Caco-2 (cell line): ENCODE data around the gene RAC2. TPM values are rescaled to one million over a fixed set of nuclear protein-coding genes. Genes with fewer than 3 reads are reported as not detected.

ENCODE experiments used
- BruUV-seq: library from RNA; stranded (reverse); fragments of 400-500 nt; replicated peaks from 2 replicates; lab custom pipeline; 2021; lab: Mats Ljungman, UMichigan
- CTCF ChIA-PET: fragments of 300-600 bp; sonication (Branson Sonifier 250); formaldehyde crosslinking; loops from one replicate; lab custom pipeline; 2022; ENCODE audit warnings: antibody characterized with exemption; lab: Charles Lee
- POLR2A ChIA-PET: fragments of 300-600 bp; sonication (Branson Sonifier 250); formaldehyde crosslinking; loops from one replicate; lab custom pipeline; 2022; ENCODE audit warnings: antibody characterized with exemption; lab: Charles Lee
- DNase-seq, 2 experiments: peaks; one replicate each; pipeline versions ENCODE4 v3.0.0 to v3.0.0-alpha.2; 2020 to 2022
- H3K27me3 ChIP-seq: replicated peaks from 2 replicates; pipeline ENCODE4 v1.6.0; 2011; ENCODE audit warnings: low read length; ENCODE audit not compliant: control insufficient read depth, insufficient read depth
- H3K36me3 ChIP-seq: 2 replicates; pipeline ENCODE4 v1.5.1; 2011; ENCODE audit warnings: low read length; ENCODE audit not compliant: control insufficient read depth, insufficient read depth
- H3K4me1 ChIP-seq: fragments of 250-450 bp; sonication (Bioruptor Pico); 2 replicates; pipeline ENCODE4 v1.5.1; 2020; ENCODE audit warnings: mild to moderate bottlenecking
- H3K4me3 ChIP-seq: 2 replicates; pipeline ENCODE4 v1.5.1; 2011; ENCODE audit warnings: low read depth, mild to moderate bottlenecking, control low read depth, low read length
- H3K9me3 ChIP-seq: fragments of 250-450 bp; sonication (Bioruptor Pico); 2 replicates; pipeline ENCODE4 v1.5.1; 2020; ENCODE audit warnings: mild to moderate bottlenecking, moderate library complexity
- H3K27ac Mint-ChIP-seq: one replicate; pipeline ENCODE4 v1.8.0; 2022; ENCODE audit warnings: mixed read lengths; ENCODE audit not compliant: unreplicated experiment
- H3K27me3 Mint-ChIP-seq: one replicate; pipeline ENCODE4 v1.8.0; 2022; ENCODE audit warnings: mixed read lengths; ENCODE audit not compliant: insufficient read depth, unreplicated experiment
- H3K36me3 Mint-ChIP-seq: one replicate; pipeline ENCODE4 v1.8.0; 2022; ENCODE audit warnings: mild to moderate bottlenecking, mixed read lengths; ENCODE audit not compliant: insufficient read depth, unreplicated experiment
- H3K4me1 Mint-ChIP-seq: one replicate; pipeline ENCODE4 v1.8.0; 2022; ENCODE audit warnings: low read depth, mixed read lengths; ENCODE audit not compliant: unreplicated experiment
- H3K4me3 Mint-ChIP-seq: one replicate; pipeline ENCODE4 v1.8.0; 2022; ENCODE audit warnings: mild to moderate bottlenecking, moderate library complexity, mixed read lengths; ENCODE audit not compliant: unreplicated experiment
- H3K9me3 Mint-ChIP-seq: one replicate; pipeline ENCODE4 v1.8.0; 2022; ENCODE audit warnings: mixed read lengths; ENCODE audit not compliant: unreplicated experiment
- intact Hi-C: fragments of 100-400 bp; cut with micrococcal nuclease; formaldehyde crosslinking; loops from one replicate; pipeline ENCODE4 v1.10.0; 2022; ENCODE audit not compliant: unreplicated experiment
- total RNA-seq: library from RNA; stranded (reverse); gene quantifications from 2 replicates; pipeline ENCODE4 v1.2.3, GENCODE V29; 2022
- TF ChIP-seq, protein P1 (sequence below), 2 experiments: fragments of 200-600 bp in 1 of 2; IDR thresholded peaks; 1 replicate in 1 of 2; 2 replicates in 1 of 2; pipeline versions ENCODE4 v1.5.1 to v1.8.0; 2011 to 2022; ENCODE audit warnings: antibody characterized with exemption in 1 of 2, control low read depth in 1 of 2, inconsistent platforms in 1 of 2, low read depth in 1 of 2, low read length in 1 of 2, mild to moderate bottlenecking in 1 of 2, moderate library complexity in 1 of 2; ENCODE audit not compliant: insufficient read depth in 1 of 2, severe bottlenecking in 1 of 2, unreplicated experiment in 1 of 2

RAC2 gene
- total RNA-seq, 1 experiment from 2014 or later: 0.25 TPM

DNA sequence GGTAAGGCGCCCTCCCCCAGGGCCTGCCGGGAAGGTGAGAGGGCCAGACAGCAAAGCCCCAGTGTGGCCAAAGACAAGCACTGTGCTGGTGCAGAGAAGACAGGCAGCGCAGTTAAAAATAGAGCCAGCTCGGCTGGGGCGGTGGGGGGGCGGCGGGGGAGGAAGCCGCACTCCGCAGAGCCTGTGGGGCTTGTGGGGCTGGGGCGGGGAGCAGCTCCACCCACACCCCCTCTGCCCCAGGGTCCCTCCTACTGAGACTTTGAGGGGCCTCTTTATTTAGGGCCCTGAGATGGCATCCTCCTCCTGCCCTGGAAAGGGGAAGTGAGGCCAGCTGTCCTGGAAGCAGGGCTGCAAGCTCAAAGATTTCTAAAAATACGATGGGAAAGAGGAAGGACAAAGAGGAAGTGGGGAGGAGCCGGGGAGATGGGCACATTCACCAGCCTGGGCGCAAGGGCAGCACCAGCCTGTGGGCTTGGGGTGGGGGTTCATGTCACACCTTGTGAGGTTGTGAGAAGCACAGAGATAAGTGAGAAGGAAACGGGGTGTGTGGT, 40.8 kb upstream of the RAC2 start:
- H3K4me1 Mint-ChIP-seq: no peaks in the 10 kb centered on the region
- BruUV-seq: no TSS peak
- ChIA-PET CTCF (no interaction called here), POLR2A (no interaction called here)
- intact Hi-C loops: no loop called here
- Histone ChIP-seq H3K4me3 (no peak overlapping the region), H3K4me1 (no peaks in the 10 kb centered on the region), H3K27me3 (no peaks in the 10 kb centered on the region), H3K36me3 (no peaks in the 10 kb centered on the region), H3K9me3 (no peaks in the 10 kb centered on the region)
- peaks cover 6% of the 10 kb centered on the region for H3K36me3 Mint-ChIP-seq
- no peak overlapping the region for H3K27ac Mint-ChIP-seq
- peaks cover 14% of the 10 kb centered on the region for H3K27me3 Mint-ChIP-seq
- H3K4me3 Mint-ChIP-seq: no peak overlapping the region
- H3K9me3 Mint-ChIP-seq: no peaks in the 10 kb centered on the region
- TF ChIP-seq, protein P1, sequence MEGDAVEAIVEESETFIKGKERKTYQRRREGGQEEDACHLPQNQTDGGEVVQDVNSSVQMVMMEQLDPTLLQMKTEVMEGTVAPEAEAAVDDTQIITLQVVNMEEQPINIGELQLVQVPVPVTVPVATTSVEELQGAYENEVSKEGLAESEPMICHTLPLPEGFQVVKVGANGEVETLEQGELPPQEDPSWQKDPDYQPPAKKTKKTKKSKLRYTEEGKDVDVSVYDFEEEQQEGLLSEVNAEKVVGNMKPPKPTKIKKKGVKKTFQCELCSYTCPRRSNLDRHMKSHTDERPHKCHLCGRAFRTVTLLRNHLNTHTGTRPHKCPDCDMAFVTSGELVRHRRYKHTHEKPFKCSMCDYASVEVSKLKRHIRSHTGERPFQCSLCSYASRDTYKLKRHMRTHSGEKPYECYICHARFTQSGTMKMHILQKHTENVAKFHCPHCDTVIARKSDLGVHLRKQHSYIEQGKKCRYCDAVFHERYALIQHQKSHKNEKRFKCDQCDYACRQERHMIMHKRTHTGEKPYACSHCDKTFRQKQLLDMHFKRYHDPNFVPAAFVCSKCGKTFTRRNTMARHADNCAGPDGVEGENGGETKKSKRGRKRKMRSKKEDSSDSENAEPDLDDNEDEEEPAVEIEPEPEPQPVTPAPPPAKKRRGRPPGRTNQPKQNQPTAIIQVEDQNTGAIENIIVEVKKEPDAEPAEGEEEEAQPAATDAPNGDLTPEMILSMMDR (IDR thresholded peaks at IDR 0.05; ENCODE audit: insufficient read depth in 1 of 2, low read depth in 1 of 2, low read length in 1 of 2, severe bottlenecking in 1 of 2, unreplicated experiment in 1 of 2): no peak
- DNase-seq: no peak

DNA sequence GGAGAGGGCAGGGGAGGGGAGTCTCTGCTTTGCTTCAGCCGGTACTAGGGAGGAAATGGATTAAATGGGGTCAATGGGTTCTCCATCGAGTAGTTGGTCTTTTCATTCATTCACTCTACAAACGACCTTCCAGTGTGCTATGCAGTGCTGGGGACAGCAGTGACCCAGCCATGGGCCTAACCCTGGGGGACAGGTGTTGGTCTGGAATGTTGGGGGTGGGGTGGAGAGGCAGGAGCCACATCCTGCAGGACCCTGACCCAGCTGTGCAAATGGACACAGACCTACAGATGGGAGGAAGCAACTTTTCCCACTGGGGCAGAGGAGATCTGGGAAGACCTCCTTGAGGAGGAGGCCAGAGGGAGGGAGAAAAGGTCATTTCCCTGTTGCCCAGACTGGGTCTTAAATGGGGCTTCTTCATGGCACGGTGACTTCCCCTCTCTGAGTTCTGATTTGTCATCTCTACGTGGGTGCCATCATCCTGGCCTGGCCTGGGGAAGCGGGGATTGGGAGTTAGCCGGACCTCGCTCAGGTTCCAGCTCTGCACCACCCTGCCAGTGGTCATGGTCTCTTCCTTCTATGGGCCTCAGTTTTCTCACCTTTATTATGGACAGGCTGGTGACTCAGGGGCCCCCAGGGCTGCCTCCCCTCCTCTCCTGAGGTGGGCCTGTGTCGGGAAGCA, 40.2 kb upstream of the RAC2 start:
- H3K27ac Mint-ChIP-seq: no peak overlapping the region
- Histone ChIP-seq H3K9me3 (no peaks in the 10 kb centered on the region), H3K36me3 (no peaks in the 10 kb centered on the region), H3K4me1 (no peaks in the 10 kb centered on the region), H3K4me3 (no peak overlapping the region), H3K27me3 (no peaks in the 10 kb centered on the region)
- TF ChIP-seq, protein P1 (IDR thresholded peaks at IDR 0.05; ENCODE audit: insufficient read depth in 1 of 2, low read depth in 1 of 2, low read length in 1 of 2, severe bottlenecking in 1 of 2, unreplicated experiment in 1 of 2): no peak
- no peaks in the 10 kb centered on the region for H3K9me3 Mint-ChIP-seq
- ChIA-PET CTCF (no interaction called here), POLR2A (no interaction called here)
- no peaks in the 10 kb centered on the region for H3K4me1 Mint-ChIP-seq
- no peak overlapping the region for H3K4me3 Mint-ChIP-seq
- no TSS peak for BruUV-seq
- intact Hi-C loops: no loop called here
- DNase-seq: no peak
- H3K27me3 Mint-ChIP-seq: peaks cover 14% of the 10 kb centered on the region
- peaks cover 6% of the 10 kb centered on the region for H3K36me3 Mint-ChIP-seq

DNA sequence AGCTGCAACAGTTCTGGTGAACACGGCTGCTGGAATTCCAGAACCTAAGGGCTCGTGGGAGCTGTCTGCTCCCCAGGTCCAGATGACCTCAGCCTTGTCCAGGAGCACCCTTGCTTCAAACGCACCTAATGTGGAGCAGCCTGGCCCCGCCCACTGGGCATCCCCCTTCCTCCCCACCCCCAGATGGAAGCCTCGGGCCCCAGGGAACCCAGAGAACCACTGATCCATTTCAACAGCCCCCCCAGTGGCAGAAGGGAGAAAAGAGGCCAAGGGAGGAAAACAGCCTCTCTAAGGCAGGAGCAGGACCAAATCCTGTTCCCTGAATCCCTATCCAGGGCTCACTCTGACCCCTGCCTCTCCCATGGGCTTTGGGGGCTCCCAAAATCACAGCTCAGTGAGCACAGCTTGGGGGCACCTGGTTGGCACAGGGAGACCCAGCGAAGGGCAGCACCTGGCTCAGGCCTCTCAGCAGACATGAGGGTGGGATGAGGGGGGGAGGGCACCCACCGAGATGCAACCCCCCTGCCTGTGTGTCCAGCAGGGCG, 39.4 kb upstream of the RAC2 start:
- Mint-ChIP-seq H3K27ac (no peak overlapping the region), H3K4me3 (no peak overlapping the region), H3K36me3 (peaks cover 6% of the 10 kb centered on the region), H3K4me1 (no peaks in the 10 kb centered on the region), H3K27me3 (peaks cover 15% of the 10 kb centered on the region), H3K9me3 (no peaks in the 10 kb centered on the region)
- no peak overlapping the region for H3K4me3 ChIP-seq
- no TSS peak for BruUV-seq
- ChIA-PET POLR2A (no interaction called here), CTCF (interaction anchor here (0.6 to 0.7 kb wide), 2 partner anchors 22 to 676 kb away, joined by 4 to 7 read pairs; no protein-coding TSS in a partner anchor)
- no peaks in the 10 kb centered on the region for H3K4me1 ChIP-seq
- TF ChIP-seq, protein P1 (IDR thresholded peaks at IDR 0.05; ENCODE audit: insufficient read depth in 1 of 2, low read depth in 1 of 2, low read length in 1 of 2, severe bottlenecking in 1 of 2, unreplicated experiment in 1 of 2): peak; percentile 16
- DNase-seq: peak in 1 of 2 experiments; percentile 27
- no peaks in the 10 kb centered on the region for H3K9me3 ChIP-seq
- H3K36me3 ChIP-seq: no peaks in the 10 kb centered on the region
- no peaks in the 10 kb centered on the region for H3K27me3 ChIP-seq
- intact Hi-C loops: no loop called here
